ENCODE data around the gene ITGB5.

The ITGB5 gene

GRCh38 chr3:124747111-124747981, 139.8 kb downstream of the ITGB5 start:
- DNase-seq = no peak

GRCh38 chr3:124745756-124746155, 141.4 kb downstream of the ITGB5 start:
- no peak for DNase-seq

GRCh38 chr3:124741027-124741426, 146.1 kb downstream of the ITGB5 start:
- no peak for DNase-seq

- no peak for DNase-seq
These were observed 155.4 kb downstream of the ITGB5 start for GRCh38 chr3:124731760-124732159.

- no peak for DNase-seq
These were observed 156.2 kb downstream of the ITGB5 start for GRCh38 chr3:124730941-124731297.

GRCh38 chr3:124730129-124730940, 156.8 kb downstream of the ITGB5 start, which contains the start of gene UMPS:
UMPS (plus strand) TSS chr3:124730452; CDS start chr3:124730472, 20 bp downstream.
- DNase-seq = peak; percentile 95

- no peak for DNase-seq
These were observed 164.6 kb downstream of the ITGB5 start for GRCh38 chr3:124722589-124722988.

- DNase-seq = no peak
These were observed 172.8 kb downstream of the ITGB5 start for GRCh38 chr3:124714223-124714853.

All from CD4-positive, alpha-beta T cell treated with Interleukin-12 subunit alpha and Interleukin-12 subunit beta, for 1 hour (primary cell).